ENCODE results near the gene ARFGAP2. TPM values are rescaled to one million over a fixed set of nuclear protein-coding genes. Genes with fewer than 3 reads are reported as not detected.
A peak's percentile ranks its signal among the peaks of the same experiment; 100 is the strongest.

ARFGAP2 gene
- polyA plus RNA-seq, 5 donors, result 76.2 to 95.2 (median 91.0) TPM

DNA sequence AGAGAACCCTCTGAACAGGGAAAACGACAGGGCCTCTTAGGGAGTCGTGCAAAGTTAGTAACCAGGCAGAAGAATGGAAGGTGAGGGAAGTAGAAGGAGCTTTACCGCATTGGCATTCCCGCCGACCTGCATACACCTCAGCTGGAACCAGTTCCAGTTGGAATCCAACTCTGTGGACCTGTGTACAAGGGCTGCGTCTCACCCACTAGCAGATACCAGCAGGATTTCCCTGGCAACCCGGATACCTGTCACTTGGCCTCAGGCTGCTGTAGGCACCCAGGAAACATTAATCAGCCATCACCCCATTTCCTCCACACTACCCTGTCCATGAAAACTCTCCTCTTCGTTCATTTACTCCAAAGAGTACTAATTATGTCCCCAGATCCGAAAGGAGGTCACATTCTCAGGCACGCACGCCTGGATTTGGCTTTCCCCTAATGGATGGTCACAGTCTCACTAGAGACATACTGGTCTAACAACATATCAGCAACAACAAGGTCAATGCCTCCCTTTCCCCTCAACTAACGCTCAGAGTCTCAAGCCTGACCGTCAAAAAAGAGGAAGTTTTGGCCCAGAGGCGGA is 842 bp downstream of the ARFGAP2 start:
- no peak for DNase-seq

DNA sequence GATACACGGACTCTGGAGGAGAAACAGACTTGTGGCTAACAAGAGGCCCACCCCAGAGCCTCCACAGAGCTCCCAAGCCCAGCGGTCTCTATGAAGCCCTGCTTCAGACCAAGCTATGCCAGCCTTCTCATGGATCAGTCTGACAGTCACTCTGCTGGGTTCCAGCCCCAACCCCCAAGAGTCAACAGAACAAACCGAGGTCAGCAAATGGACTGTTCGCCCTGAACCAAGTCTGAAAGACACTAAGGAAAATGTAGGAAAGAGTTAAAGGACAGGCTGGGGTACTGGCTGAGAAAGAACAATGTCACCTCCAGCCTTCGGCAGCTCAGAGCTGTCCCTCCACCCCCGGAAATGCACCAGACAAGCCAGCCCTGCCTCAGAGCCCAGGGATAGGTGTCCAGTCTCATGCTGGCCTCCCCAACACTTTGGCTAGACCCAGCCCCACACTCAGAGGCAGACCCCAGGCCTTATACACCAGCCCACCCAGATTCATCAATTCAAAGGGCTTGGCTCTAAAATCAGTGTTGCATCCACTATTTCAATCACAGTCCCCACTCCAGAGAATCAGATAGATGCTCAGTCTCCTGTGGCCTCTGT is 3.8 kb downstream of the ARFGAP2 start:
- no peak for DNase-seq

- no peak for DNase-seq
Measured at GRCh38 chr11:47171856-47172255, 4.8 kb downstream of the ARFGAP2 start.

DNA sequence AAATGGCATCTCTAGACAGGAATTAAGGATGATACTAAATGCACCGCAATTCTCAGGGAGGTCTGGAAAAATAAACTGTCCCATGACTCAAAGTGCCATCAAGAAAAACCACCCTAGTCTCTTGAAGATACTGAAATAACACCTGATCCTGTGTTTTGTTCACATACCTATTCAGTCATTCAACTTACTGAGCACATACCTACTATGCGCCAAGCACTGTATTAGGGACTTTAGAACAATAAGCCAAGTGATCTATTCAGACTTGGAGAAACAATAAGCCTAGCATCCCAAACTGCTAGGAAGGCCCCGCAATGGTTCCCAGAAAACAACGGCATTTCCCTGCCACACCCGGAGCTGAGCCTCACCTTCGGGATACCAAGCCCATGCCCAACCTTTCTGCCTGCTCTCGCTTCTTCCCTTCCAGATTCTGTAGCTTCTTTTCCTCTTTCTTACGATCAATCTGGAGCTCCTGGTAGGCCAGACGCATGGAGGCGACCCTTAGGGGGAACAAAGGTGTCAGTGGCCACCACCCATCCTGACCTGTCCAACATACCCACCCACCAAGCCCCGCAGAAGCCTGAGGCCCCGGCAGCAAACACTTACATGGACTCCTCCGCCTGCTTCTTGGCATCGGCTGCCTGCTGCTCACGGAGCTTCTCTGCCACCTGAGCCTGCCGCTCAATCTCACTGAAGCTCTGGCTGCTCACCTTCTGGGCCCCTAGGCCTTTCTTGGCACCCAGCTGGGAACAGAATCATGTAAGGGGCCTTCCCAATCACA is 5.4 kb downstream of the ARFGAP2 start:
- no peak for DNase-seq

GRCh38 chr11:47166368-47166767 is 10.3 kb downstream of the ARFGAP2 start:
- no peak for DNase-seq

DNA sequence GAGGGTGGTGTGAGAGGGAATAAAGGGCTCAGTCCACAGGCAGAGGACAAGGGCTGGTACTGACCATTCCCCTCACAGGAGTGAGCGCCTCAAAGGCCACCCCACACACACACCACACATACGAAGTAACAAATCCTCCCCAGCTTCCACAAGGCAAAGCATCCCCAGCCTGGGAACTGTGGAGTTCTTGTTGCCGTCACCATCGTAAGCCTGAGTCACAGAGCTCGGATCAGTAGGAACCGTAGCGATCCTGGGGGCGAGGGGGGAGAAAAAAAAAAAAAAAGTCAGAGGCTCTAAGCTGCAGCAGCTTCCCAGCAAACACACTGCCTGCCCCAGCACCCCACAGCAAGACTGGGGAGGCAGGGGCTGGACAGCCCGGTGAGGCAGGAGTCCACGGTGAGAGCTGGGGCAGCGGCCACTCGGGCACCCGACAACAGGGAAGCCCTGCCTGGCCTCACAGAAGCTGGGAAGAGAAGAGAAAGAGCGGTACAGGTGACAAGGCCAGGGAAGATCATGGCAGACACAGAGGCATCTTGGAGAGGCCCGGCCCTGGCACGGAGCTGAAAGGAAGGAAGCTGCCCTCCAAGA is 11.3 kb downstream of the ARFGAP2 start:
- DNase-seq, result no peak

DNA sequence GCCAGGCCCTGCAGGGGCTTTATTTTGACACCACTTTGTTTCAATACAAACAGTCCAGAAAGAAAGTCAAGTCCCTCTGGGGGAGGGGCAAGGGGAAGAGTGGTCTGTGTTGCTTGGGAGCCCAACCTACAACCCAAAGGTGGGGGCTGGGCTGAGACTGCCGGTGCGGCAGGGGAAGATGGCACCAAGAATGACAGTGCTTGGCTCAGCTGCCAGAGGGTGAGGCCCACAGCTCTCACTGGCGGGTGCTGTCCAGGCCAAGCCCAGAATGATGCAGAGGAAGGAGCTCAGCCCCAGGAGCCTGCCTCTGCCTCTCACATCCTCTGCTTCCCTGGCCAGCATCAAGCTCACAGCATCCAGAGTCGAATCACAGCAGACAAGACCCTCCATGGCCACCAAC is 12.4 kb downstream of the ARFGAP2 start:
- DNase-seq, result no peak

- no peak for DNase-seq
Measured at GRCh38 chr11:47163898-47164297, 12.8 kb downstream of the ARFGAP2 start.

DNA sequence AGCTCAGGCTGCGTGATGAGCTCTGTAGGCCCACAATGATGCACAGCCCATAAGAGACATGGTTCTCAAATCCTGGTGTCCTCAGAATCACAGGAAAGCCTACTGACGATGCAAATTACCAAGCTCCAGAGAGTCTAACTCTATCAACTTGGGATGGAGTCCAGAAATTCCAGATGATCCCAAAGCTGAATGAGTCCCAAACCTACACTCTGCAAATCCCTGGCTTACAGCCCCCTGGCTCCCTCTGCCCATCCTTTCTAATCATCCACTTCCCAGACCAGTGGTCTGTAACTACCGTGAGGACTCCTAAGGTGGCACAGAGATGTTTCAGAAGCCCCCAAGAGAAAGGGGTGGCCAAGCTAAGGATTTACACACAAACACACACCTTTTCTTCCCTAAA is 13.5 kb downstream of the ARFGAP2 start:
- no peak for DNase-seq

GRCh38 chr11:47162426-47162825 is 14.3 kb downstream of the ARFGAP2 start:
- no peak for DNase-seq

DNA sequence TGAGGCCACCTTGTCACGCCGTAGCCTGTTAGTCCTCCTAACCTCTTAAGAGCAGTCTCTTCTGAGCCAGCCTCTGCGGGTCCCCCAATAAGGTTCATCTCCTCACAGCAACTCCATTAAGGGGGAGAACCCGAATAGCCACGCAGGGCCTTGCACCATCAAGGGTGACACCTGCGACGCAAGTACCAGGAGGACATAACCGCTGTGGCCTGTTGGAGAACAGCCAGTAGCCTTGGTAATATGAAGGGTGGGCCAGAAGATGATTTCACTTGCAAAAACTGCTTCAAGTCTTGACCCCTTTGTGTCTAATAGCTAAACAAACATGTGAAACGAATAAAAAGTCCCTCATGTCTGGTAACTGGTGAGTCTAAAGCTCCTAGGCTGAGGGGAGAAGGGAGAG is 14.8 kb downstream of the ARFGAP2 start:
- DNase-seq, result no peak

- DNase-seq, result peak in 1 of 2 donors; percentile 61
Measured at GRCh38 chr11:47161134-47161854, 15.4 kb downstream of the ARFGAP2 start.

GRCh38 chr11:47160753-47161133 is 15.9 kb downstream of the ARFGAP2 start:
- DNase-seq, result no peak

- DNase-seq, result no peak
Measured at GRCh38 chr11:47158242-47158641, 18.4 kb downstream of the ARFGAP2 start.

- DNase-seq, result no peak
Measured at GRCh38 chr11:47157805-47158204, 18.9 kb downstream of the ARFGAP2 start.

GRCh38 chr11:47156951-47157350 is 19.7 kb downstream of the ARFGAP2 start:
- no peak for DNase-seq

GRCh38 chr11:47156333-47156732 is 20.3 kb downstream of the ARFGAP2 start:
- DNase-seq, result no peak

- DNase-seq, result no peak
Measured at GRCh38 chr11:47155879-47156278, 20.8 kb downstream of the ARFGAP2 start.

DNA sequence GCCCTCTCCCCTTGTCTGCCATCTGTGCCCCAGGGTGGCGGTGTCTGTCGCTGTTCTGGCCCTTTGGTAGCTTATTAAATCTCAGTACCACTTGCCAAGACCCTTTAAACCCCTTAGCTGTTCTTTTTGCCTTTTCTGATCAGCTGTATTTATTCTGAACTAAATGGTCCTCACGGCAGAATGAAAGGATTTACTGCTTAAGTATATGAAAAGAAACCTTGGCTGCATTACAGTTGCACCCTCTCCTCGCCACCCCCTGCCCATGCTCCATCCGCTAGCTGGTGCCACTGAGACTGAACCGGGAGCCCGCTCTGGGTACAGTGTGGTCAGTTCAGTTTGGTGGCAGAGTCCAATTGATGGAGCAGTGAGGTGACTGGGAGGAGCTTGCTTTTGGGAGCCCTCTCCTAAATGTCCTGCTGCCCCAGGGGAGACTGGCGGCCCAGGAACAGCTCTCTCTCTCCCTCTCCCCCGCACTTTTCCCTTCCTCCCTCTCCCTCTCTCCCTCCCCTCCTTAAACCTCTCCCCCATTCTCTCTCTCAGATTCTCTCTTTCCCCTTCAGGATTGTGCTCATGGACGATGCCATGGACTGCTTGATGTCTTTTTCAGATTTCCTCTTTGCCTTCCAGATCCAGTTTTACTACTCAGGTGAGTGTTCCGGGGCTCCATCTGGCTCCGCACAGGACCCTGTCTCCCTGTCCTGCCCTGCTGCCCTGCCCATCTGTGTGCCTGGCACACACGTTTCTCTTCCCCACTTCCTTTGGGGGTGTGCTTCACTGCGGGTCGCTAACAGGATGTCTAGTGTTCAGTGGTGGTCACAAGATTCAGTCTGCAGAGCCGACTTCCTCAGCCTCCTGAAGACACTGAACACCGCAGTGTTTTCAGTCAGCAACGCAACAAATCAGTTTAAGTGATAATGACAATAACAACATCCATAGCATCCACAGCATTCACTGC is 21.8 kb downstream of the ARFGAP2 start:
- no peak for DNase-seq

- DNase-seq, result peak; percentile 81 to 88
Measured at GRCh38 chr11:47152953-47153950, 23.4 kb downstream of the ARFGAP2 start.

All from right lung (tissue), 5 donors.